Gastrocnemius medialis (tissue), 4 donors: Measurements from ENCODE around the gene ADAM22.

Source experiments
- CTCF ChIP-seq, 5 experiments: fragments of 450-650 bp in 3 of 5; fragments of 200-600 bp in 2 of 5; sonication (generic) in 2 of 5; IDR thresholded peaks in 4 of 5; conservative IDR thresholded peaks in 1 of 5; 1 replicate in 4 of 5; 2 replicates in 1 of 5; pipeline ENCODE4 v1.5.1; 2016 to 2019; ENCODE audit warnings: antibody characterized with exemption in 5 of 5, mild to moderate bottlenecking in 3 of 5, moderate library complexity in 3 of 5
- POLR2A ChIP-seq, 2 donors: fragments of 450-650 bp; IDR thresholded peaks; one replicate each; pipeline ENCODE4 v1.6.1; 2017; ENCODE audit warnings: antibody characterized with exemption in 2 of 2, mild to moderate bottlenecking in 2 of 2, moderate library complexity in 2 of 2

GRCh38 chr7:88165697-88166096 lies 231.6 kb downstream of the ADAM22 start:
- TF ChIP-seq CTCF (IDR thresholded peaks at IDR 0.05 in 4 of 5, conservative IDR thresholded peaks at IDR 0.05 in 1 of 5): no peak
- TF ChIP-seq POLR2A (IDR thresholded peaks at IDR 0.05): no peak
